A673 (cell line): ENCODE results near the gene GYS1. TPM values are rescaled to one million over a fixed set of nuclear protein-coding genes. Genes with fewer than 3 reads are reported as not detected.
"Not testable (repeated sequence)": the region's sequence is repeated elsewhere in the genome, so short reads cannot be mapped to it uniquely, and the experiment has no call there.

ENCODE experiments used
- BruUV-seq: library from RNA; stranded (reverse); fragments of 400-500 nt; replicated peaks from 2 replicates; lab custom pipeline; 2021; lab: Mats Ljungman, UMichigan
- CTCF ChIA-PET: fragments of 300-600 bp; sonication (Branson Sonifier 250); formaldehyde crosslinking; loops from one replicate; lab custom pipeline; 2022; ENCODE audit warnings: antibody characterized with exemption; lab: Charles Lee
- POLR2A ChIA-PET: fragments of 300-600 bp; sonication (Branson Sonifier 250); formaldehyde crosslinking; loops from one replicate; lab custom pipeline; 2022; ENCODE audit warnings: antibody characterized with exemption; ENCODE audit not compliant: low non-redundant PET; lab: Charles Lee
- DNase-seq: peaks from one replicate; pipeline ENCODE4 v3.0.0-alpha.2; 2015; ENCODE audit warnings: low spot score
- H3K27ac ChIP-seq: fragments of 200-600 bp; sonication (generic); 2 replicates; pipeline ENCODE4 v1.5.1; 2016; ENCODE audit warnings: mixed run types, low read depth, mild to moderate bottlenecking, mixed read lengths, antibody characterized with exemption, low read length; ENCODE audit not compliant: poor library complexity, severe bottlenecking
- H3K27me3 ChIP-seq: fragments of 200-600 bp; sonication (generic); replicated peaks from 2 replicates; pipeline ENCODE4 v1.6.1; 2017; ENCODE audit warnings: mixed run types, low read depth, mild to moderate bottlenecking, mixed read lengths, antibody characterized with exemption, low read length; ENCODE audit not compliant: insufficient read depth, poor library complexity
- H3K36me3 ChIP-seq: fragments of 200-600 bp; sonication (generic); 2 replicates; pipeline ENCODE4 v1.6.1; 2016; ENCODE audit warnings: mixed run types, mild to moderate bottlenecking, mixed read lengths, antibody characterized with exemption, low read length; ENCODE audit not compliant: insufficient read depth, poor library complexity, severe bottlenecking
- H3K4me1 ChIP-seq: fragments of 200-600 bp; sonication (generic); 2 replicates; pipeline ENCODE4 v1.6.1; 2017; ENCODE audit warnings: mixed run types, mild to moderate bottlenecking, mixed read lengths, antibody characterized with exemption, low read length; ENCODE audit not compliant: insufficient read depth, poor library complexity, severe bottlenecking
- H3K4me3 ChIP-seq: fragments of 200-600 bp; sonication (generic); 2 replicates; pipeline ENCODE4 v1.5.1; 2016; ENCODE audit warnings: low read depth, mixed run types, mild to moderate bottlenecking, mixed read lengths, low read length; ENCODE audit not compliant: poor library complexity, severe bottlenecking
- H3K9me3 ChIP-seq: fragments of 200-600 bp; sonication (generic); 2 replicates; pipeline ENCODE4 v1.6.1; 2016; ENCODE audit warnings: mixed run types, low read depth, mild to moderate bottlenecking, mixed read lengths, antibody characterized with exemption, low read length; ENCODE audit not compliant: poor library complexity, severe bottlenecking
- intact Hi-C: fragments of 100-400 bp; cut with micrococcal nuclease; formaldehyde crosslinking; loops from one replicate; pipeline ENCODE4 v1.10.0; 2022; ENCODE audit not compliant: unreplicated experiment
- total RNA-seq: library from RNA; stranded (reverse); gene quantifications from 2 replicates; pipeline ENCODE4 v1.2.3, GENCODE V29; 2021
- TF ChIP-seq, protein P1 (sequence below): fragments of 300-800, 200-600 bp; sonication (generic); conservative IDR thresholded peaks from 2 replicates; pipeline ENCODE4 v1.5.1; 2017; ENCODE audit warnings: low read depth, mild to moderate bottlenecking, antibody characterized with exemption, low read length, moderate library complexity, mixed read lengths

The GYS1 gene
- total RNA-seq, 1 experiment from 2014 or later: 57.0 TPM

DNA sequence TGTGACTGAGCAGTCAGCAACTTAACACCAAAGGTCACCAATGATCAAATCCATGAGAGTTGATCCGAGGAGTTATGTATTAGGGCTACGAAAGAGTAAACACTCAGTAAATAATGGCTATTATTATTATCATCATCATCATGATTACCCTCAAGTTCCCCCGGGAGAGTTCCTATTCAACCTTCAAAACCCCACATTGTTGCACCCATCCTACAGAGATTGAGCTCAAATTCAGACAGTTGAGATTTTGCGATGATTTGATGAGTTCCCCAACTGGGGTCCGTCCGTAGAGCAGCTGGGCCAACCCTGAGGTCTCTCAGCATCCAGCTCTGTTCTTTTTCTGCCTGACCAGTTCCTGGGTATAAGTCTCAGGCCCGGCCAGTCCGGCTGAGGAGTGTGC lies 45.0 kb upstream of the GYS1 start:
- H3K9me3 ChIP-seq, DNase-seq, H3K4me3 ChIP-seq, H3K27ac ChIP-seq, CTCF ChIA-PET, H3K27me3 ChIP-seq, H3K36me3 ChIP-seq, intact Hi-C loops, POLR2A ChIA-PET, H3K4me1 ChIP-seq, BruUV-seq: not testable (repeated sequence)

DNA sequence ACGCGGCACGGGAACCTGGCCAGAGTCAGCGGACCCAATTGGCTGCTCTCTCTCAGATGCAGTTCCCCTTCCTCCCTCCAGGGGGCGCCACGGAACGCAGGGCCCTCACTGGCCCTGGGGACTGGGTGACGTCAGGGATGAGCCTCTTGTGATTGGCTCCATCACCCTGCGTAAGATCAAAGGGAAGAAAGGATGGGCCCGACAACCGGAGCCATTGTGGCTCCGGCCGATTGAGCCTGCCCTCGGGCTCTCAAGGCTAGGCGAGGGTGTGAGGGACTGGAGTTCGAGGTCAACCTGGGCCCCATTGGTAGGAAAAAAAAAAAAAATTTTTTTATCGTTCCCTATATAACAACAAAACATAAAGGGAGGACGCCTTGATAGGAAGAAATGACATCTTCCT lies 43.7 kb upstream of the GYS1 start, which contains the start of gene CGB1:
TSS of gene CGB1 (minus strand) at position 81 of the 400 bp plus-strand sequence. CDS start 184 bp downstream, outside the sequence.
- POLR2A ChIA-PET, H3K27ac ChIP-seq, intact Hi-C loops, H3K9me3 ChIP-seq, H3K4me3 ChIP-seq, BruUV-seq, H3K27me3 ChIP-seq, H3K4me1 ChIP-seq, H3K36me3 ChIP-seq, CTCF ChIA-PET: not testable (repeated sequence)
- TF ChIP-seq, protein P1, sequence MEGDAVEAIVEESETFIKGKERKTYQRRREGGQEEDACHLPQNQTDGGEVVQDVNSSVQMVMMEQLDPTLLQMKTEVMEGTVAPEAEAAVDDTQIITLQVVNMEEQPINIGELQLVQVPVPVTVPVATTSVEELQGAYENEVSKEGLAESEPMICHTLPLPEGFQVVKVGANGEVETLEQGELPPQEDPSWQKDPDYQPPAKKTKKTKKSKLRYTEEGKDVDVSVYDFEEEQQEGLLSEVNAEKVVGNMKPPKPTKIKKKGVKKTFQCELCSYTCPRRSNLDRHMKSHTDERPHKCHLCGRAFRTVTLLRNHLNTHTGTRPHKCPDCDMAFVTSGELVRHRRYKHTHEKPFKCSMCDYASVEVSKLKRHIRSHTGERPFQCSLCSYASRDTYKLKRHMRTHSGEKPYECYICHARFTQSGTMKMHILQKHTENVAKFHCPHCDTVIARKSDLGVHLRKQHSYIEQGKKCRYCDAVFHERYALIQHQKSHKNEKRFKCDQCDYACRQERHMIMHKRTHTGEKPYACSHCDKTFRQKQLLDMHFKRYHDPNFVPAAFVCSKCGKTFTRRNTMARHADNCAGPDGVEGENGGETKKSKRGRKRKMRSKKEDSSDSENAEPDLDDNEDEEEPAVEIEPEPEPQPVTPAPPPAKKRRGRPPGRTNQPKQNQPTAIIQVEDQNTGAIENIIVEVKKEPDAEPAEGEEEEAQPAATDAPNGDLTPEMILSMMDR: peak; percentile 71
- DNase-seq: peak; percentile 63

DNA sequence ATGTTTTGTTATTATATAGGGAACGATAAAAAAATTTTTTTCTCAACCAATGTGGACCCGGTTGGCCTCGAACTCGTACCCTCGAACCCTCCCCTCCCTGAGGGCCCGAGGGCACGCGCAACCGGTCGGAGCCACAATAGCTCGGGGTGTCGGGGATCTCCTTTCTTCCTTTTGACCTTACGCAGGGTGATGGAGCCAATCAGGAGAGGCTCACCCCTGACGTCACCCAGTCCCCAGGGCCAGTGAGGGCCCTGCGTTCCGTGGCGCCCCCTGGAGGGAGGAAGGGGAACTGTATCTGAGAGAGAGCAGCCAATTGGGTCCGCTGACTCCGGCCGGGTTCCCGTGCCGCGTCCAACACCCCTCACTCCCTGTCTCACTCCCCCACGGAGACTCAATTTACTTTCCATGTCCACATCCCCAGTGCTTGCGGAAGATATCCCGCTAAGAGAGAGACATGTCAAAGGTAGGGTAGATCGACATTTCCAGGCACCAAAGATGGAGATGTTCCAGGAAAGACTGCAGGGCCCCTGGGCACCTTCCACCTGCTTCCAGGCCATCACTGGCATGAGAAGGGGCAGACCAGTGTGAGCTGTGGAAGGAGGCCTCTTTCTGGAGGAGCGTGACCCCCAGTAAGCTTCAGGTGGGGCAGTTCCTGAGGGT lies 38.7 kb upstream of the GYS1 start, which contains the start of gene CGB2:
TSS of gene CGB2 (plus strand) at position 249 of the 660 bp plus-strand sequence. CDS start at position 455, 206 bp downstream.
- H3K4me1 ChIP-seq, H3K27ac ChIP-seq, H3K27me3 ChIP-seq, H3K9me3 ChIP-seq, BruUV-seq, intact Hi-C loops, H3K36me3 ChIP-seq, POLR2A ChIA-PET, H3K4me3 ChIP-seq: not testable (repeated sequence)
- TF ChIP-seq, protein P1: peak; percentile 63
- CTCF ChIA-PET: interaction anchor here (0.6 kb wide), 1 partner anchor 53 kb away, joined by 3 read pairs; no protein-coding TSS in a partner anchor
- peak; percentile 62 for DNase-seq

DNA sequence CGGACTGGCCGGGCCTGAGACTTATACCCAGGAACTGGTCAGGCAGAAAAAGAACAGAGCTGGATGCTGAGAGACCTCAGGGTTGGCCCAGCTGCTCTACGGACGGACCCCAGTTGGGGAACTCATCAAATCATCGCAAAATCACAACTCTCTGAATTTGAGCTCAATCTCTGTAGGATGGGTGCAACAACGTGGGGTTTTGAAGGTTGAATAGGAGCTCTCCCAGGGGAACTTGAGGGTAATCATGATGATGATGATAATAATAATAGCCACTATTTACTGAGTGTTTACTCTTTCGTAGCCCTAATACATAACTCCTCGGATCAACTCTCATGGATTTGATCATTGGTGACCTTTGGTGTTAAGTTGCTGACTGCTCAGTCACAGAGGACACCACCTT lies 37.2 kb upstream of the GYS1 start:
- DNase-seq, H3K4me3 ChIP-seq, intact Hi-C loops, H3K27ac ChIP-seq, CTCF ChIA-PET, H3K27me3 ChIP-seq, BruUV-seq, H3K9me3 ChIP-seq, H3K4me1 ChIP-seq, H3K36me3 ChIP-seq, POLR2A ChIA-PET: not testable (repeated sequence)

DNA sequence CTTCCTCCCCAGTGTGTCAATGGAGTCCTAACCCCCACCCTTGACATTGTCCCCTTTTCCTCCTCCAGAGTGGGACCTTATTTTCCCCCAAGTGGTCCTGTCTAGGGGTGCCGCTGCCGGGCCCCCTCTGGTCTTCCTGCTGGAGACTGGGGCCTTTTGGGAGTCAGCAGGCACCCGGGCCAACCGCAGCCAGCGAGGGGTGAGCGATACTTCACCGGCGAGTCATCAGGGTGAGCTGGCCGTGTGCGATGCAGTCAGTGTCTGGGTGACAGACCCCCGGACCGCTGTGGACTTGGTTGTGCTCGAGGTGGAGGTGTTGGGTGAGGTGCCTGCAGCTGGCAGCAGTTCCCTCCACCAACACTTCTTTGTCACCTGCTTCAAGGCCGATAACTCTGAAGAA lies 36.6 kb upstream of the GYS1 start:
- CTCF ChIA-PET: not testable (repeated sequence)

DNA sequence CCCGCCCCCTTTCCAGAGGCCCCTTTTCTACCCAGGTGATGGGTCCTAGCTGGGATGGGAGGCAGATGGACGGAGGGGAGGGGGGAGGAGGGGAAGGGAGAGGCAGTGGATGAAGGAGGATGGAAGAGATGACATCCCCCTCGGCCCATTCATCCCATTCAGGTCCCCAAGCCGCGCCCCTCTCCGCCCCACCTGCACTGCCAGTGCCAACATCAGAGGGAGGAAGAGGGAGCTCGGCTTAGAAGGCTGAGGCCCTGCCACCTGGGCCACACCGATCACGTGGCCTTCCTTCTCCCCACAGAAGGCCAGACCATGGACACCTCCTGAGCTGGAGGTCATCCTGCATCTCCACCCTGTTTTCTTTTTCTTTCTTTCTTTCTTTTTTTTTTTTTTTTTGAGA lies 35.6 kb upstream of the GYS1 start:
- H3K27me3 ChIP-seq, H3K4me1 ChIP-seq, POLR2A ChIA-PET, H3K36me3 ChIP-seq, BruUV-seq, H3K9me3 ChIP-seq, CTCF ChIA-PET, H3K27ac ChIP-seq, intact Hi-C loops, DNase-seq, H3K4me3 ChIP-seq: not testable (repeated sequence)

More for the DNA sequence above, 36.6 kb upstream of the GYS1 start:
- intact Hi-C loops, H3K4me1 ChIP-seq, BruUV-seq, H3K36me3 ChIP-seq, POLR2A ChIA-PET, H3K27ac ChIP-seq, H3K4me3 ChIP-seq, H3K9me3 ChIP-seq, H3K27me3 ChIP-seq, DNase-seq: not testable (repeated sequence)
